ENCODE data around the gene SPATA24.

DNA sequence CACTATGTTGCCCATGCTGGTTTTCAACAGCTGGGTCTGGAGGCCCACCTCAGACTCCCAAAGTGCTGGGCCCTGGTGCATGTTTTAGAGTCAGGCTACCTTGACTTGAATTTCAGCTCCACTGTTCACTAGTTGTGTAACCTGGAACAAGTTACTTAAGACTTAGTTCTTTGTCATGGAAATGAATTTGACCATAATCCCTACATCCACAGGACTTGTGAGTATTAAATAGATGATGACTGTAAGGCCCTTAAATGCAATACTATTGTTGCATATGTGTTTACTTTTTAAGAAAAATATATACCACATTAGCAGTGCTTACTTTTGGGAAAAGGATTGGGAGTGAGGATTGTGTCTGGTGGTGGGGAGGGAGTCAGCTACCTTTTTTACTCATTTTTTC, 45.8 kb downstream of the SPATA24 start:
- TF ChIP-seq, protein P1, sequence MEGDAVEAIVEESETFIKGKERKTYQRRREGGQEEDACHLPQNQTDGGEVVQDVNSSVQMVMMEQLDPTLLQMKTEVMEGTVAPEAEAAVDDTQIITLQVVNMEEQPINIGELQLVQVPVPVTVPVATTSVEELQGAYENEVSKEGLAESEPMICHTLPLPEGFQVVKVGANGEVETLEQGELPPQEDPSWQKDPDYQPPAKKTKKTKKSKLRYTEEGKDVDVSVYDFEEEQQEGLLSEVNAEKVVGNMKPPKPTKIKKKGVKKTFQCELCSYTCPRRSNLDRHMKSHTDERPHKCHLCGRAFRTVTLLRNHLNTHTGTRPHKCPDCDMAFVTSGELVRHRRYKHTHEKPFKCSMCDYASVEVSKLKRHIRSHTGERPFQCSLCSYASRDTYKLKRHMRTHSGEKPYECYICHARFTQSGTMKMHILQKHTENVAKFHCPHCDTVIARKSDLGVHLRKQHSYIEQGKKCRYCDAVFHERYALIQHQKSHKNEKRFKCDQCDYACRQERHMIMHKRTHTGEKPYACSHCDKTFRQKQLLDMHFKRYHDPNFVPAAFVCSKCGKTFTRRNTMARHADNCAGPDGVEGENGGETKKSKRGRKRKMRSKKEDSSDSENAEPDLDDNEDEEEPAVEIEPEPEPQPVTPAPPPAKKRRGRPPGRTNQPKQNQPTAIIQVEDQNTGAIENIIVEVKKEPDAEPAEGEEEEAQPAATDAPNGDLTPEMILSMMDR (IDR thresholded peaks at IDR 0.05; ENCODE audit: poor library complexity, severe bottlenecking), result no peak
- TF ChIP-seq EP300 (conservative IDR thresholded peaks at IDR 0.05; ENCODE audit: poor library complexity, severe bottlenecking) (no peak), POLR2AphosphoS5 (IDR thresholded peaks at IDR 0.05) (no peak)
- TF ChIP-seq, protein P2, sequence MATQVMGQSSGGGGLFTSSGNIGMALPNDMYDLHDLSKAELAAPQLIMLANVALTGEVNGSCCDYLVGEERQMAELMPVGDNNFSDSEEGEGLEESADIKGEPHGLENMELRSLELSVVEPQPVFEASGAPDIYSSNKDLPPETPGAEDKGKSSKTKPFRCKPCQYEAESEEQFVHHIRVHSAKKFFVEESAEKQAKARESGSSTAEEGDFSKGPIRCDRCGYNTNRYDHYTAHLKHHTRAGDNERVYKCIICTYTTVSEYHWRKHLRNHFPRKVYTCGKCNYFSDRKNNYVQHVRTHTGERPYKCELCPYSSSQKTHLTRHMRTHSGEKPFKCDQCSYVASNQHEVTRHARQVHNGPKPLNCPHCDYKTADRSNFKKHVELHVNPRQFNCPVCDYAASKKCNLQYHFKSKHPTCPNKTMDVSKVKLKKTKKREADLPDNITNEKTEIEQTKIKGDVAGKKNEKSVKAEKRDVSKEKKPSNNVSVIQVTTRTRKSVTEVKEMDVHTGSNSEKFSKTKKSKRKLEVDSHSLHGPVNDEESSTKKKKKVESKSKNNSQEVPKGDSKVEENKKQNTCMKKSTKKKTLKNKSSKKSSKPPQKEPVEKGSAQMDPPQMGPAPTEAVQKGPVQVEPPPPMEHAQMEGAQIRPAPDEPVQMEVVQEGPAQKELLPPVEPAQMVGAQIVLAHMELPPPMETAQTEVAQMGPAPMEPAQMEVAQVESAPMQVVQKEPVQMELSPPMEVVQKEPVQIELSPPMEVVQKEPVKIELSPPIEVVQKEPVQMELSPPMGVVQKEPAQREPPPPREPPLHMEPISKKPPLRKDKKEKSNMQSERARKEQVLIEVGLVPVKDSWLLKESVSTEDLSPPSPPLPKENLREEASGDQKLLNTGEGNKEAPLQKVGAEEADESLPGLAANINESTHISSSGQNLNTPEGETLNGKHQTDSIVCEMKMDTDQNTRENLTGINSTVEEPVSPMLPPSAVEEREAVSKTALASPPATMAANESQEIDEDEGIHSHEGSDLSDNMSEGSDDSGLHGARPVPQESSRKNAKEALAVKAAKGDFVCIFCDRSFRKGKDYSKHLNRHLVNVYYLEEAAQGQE (IDR thresholded peaks at IDR 0.05; ENCODE audit: borderline replicate concordance), result no peak

All from neural cell (in vitro differentiated cells).